Kidney (tissue), 14 donors: Measurements from ENCODE around the gene MYH15. TPM values are rescaled to one million over a fixed set of nuclear protein-coding genes. Genes with fewer than 3 reads are reported as not detected.

Experiments used
- DNase-seq, 5 donors: peaks; one replicate each; pipeline ENCODE4 v3.0.0-alpha.2; 2013 to 2020
- FAIRE-seq: peaks from 2 replicates; lab custom pipeline; 2012; peaks lifted over from hg19 to GRCh38; lab: Jason Lieb, UNC
- H3K27ac ChIP-seq, 2 donors: one replicate each; pipeline ENCODE4 v1.7.0; 2013; ENCODE audit warnings: low read depth in 2 of 2, low read length in 2 of 2, inconsistent platforms in 1 of 2
- H3K27me3 ChIP-seq: one replicate; pipeline ENCODE4 v1.7.1; 2013; ENCODE audit warnings: low read length, inconsistent platforms; ENCODE audit not compliant: control insufficient read depth, insufficient read depth
- H3K36me3 ChIP-seq, 3 donors: one replicate each; pipeline versions ENCODE4 v1.7.0 to v1.7.1; 2013; ENCODE audit warnings: low read length in 3 of 3, control low read depth in 1 of 3, inconsistent platforms in 1 of 3; ENCODE audit not compliant: insufficient read depth in 3 of 3, control insufficient read depth in 2 of 3
- H3K4me1 ChIP-seq, 3 donors: one replicate each; pipeline versions ENCODE4 v1.7.0 to v1.7.1; 2013; ENCODE audit warnings: low read length in 3 of 3, inconsistent platforms in 1 of 3, low read depth in 1 of 3; ENCODE audit not compliant: control insufficient read depth in 2 of 3, insufficient read depth in 2 of 3
- H3K4me3 ChIP-seq, 3 donors: one replicate each; pipeline versions ENCODE4 v1.7.0 to v1.8.1; 2013; ENCODE audit warnings: low read length in 3 of 3, control low read depth in 1 of 3, inconsistent platforms in 1 of 3
- H3K9ac ChIP-seq, 3 donors: one replicate each; pipeline versions ENCODE4 v1.7.0 to v1.7.1; 2013; ENCODE audit warnings: low read length in 3 of 3, control low read depth in 1 of 3, inconsistent platforms in 1 of 3
- H3K9me3 ChIP-seq, 3 donors: one replicate each; pipeline versions ENCODE4 v1.7.0 to v1.7.1; 2013; ENCODE audit warnings: low read length in 3 of 3, control low read depth in 1 of 3, inconsistent platforms in 1 of 3; ENCODE audit not compliant: control insufficient read depth in 2 of 3, insufficient read depth in 1 of 3
- intact Hi-C: fragments of 100-400 bp; cut with DNase I; formaldehyde crosslinking; loops from one replicate; pipeline ENCODE4 v1.11.1; 2022
- polyA plus RNA-seq: library from polyadenylated mRNA; stranded (reverse); fragments of 350-450 nt; fragmentation: Illumina TruSeq; extraction: RNeasy Lipid Tissue Mini Kit (QIAGEN cat#74804); gene quantifications from one replicate; pipeline ENCODE4 v1.2.3, GENCODE V29; 2014; ENCODE audit warnings: low read depth, low replicate concordance; ENCODE audit not compliant: insufficient read depth
- total RNA-seq: library from RNA; stranded (reverse); fragmentation: NEBNext Ultra II Directional; extraction: Animal tissue kit (Norgen Biotek cat#: 25700); gene quantifications from one replicate; pipeline ENCODE4 v1.2.1, GENCODE V29; 2021
- TF ChIP-seq, protein P1 (sequence below): IDR thresholded peaks from 3 replicates; pipeline ENCODE4 v1.5.1; 2012; ENCODE audit warnings: mild to moderate bottlenecking, moderate library complexity, borderline replicate concordance; ENCODE audit not compliant: insufficient read depth; ENCODE audit errors: extremely low read depth
- donor health status: control.
- donor health status: control.
- donor health status: control.
- donor health status: control.
- donor health status: control.
- donor health status: DM: yes; HTN: yes; CAD: no.
- donor health status: Normal renal cell carcinoma (clear cell type).

Gene MYH15
- total and polyA plus RNA-seq, 2 donors from 2014 or later, result 0.44 TPM; not detected in 1

DNA sequence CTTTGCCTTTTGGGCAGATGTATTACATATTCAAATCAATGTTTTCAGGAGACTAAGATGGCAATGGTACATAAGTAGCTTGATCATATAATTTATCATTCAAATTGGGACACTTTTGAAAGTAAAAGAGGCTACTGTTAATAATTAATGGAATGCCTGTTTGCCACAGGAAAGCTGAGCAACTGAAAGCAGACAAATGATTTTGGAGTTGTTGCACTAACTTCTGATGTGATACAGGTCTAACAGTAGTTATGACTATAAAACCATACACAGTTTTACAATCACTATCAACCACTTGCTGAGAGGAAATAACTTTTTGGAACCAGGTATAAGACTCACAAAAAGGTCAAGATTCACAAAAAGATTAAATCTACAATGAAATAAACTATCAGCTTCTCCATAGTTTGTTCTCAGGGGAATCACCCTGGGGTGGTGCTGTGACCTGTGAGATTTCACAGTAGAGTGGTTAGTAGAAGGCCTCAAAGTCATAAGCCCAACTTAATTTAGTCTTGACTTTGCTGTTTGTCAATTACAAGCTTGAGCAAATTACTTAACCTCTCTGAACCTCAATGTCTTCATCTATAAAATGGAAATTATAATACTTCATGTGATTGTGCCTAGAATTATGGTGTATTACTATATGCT lies 171.4 kb downstream of the MYH15 start:
- no peak for FAIRE-seq
- intact Hi-C loops, result no loop called here
- no peak overlapping the region for H3K27ac ChIP-seq

DNA sequence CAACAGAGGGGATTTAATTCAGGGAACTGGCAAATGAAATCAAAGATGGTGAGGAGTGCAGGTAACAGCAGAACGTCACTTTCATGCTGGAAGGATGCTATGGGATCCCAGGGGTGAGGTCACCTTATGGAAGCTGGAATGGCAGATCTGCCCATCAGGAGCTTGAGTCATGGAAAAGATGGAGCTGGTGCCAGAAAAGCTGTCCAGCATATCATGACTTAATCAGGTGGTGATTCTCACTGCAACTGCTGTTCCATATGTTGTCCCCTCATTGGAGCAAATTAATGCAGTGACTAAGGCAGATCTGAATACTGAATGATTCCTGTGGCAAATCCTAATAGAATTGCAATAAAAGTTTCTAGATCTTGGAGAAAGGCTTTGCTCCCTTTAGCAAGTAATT lies 175.7 kb downstream of the MYH15 start:
- no peak for DNase-seq
- intact Hi-C loops, result no loop called here
- FAIRE-seq, result no peak

More for the DNA sequence above, 171.4 kb downstream of the MYH15 start:
- DNase-seq, result peak in 1 of 5 donors; percentile 27
- peaks cover 0 to 7% (median 2%) of the 10 kb centered on the region in 3 donors for H3K4me1 ChIP-seq
- no peak overlapping the region for H3K9ac ChIP-seq
- TF ChIP-seq, protein P1, sequence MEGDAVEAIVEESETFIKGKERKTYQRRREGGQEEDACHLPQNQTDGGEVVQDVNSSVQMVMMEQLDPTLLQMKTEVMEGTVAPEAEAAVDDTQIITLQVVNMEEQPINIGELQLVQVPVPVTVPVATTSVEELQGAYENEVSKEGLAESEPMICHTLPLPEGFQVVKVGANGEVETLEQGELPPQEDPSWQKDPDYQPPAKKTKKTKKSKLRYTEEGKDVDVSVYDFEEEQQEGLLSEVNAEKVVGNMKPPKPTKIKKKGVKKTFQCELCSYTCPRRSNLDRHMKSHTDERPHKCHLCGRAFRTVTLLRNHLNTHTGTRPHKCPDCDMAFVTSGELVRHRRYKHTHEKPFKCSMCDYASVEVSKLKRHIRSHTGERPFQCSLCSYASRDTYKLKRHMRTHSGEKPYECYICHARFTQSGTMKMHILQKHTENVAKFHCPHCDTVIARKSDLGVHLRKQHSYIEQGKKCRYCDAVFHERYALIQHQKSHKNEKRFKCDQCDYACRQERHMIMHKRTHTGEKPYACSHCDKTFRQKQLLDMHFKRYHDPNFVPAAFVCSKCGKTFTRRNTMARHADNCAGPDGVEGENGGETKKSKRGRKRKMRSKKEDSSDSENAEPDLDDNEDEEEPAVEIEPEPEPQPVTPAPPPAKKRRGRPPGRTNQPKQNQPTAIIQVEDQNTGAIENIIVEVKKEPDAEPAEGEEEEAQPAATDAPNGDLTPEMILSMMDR, result no peak
- H3K27me3 ChIP-seq, result no peaks in the 10 kb centered on the region
- H3K9me3 ChIP-seq, result no peaks in the 10 kb centered on the region
- H3K4me3 ChIP-seq, result no peak overlapping the region
- no peaks in the 10 kb centered on the region for H3K36me3 ChIP-seq

DNA sequence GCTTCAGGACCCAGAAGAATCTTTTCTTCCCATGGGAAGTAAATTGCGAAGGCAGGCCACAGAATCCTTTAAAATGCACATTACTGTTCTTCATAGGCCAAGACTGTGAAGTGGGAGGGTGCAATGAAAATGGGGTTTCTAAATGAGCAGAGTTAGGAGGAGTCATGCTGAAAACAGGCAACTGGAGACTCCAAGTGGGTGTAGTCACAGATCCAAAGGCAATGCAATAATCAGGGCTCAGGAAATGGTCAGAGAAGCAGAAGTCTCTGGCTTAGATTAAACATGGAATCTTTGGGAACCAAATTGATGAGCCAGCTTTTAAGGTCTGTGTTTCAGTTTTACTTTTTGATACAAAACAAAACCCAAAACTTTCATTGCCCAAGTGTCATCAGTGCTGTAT lies 176.4 kb downstream of the MYH15 start:
- no peak for FAIRE-seq
- TF ChIP-seq, protein P1, result no peak
- H3K27me3 ChIP-seq, result no peaks in the 10 kb centered on the region

More for the DNA sequence above, 175.7 kb downstream of the MYH15 start:
- peaks cover 0 to 7% (median 2%) of the 10 kb centered on the region in 3 donors for H3K4me1 ChIP-seq
- H3K9me3 ChIP-seq, result no peaks in the 10 kb centered on the region
- H3K4me3 ChIP-seq, result no peak overlapping the region
- H3K27ac ChIP-seq, result no peak overlapping the region
- no peaks in the 10 kb centered on the region for H3K27me3 ChIP-seq
- TF ChIP-seq, protein P1, result no peak
- H3K9ac ChIP-seq, result no peak overlapping the region
- H3K36me3 ChIP-seq, result no peaks in the 10 kb centered on the region

More for the DNA sequence above, 176.4 kb downstream of the MYH15 start:
- Histone ChIP-seq H3K9ac (no peak overlapping the region), H3K9me3 (no peaks in the 10 kb centered on the region), H3K4me3 (no peak overlapping the region), H3K27ac (no peak overlapping the region), H3K4me1 (peaks cover 0 to 7% (median 2%) of the 10 kb centered on the region in 3 donors), H3K36me3 (no peaks in the 10 kb centered on the region)
- intact Hi-C loops, result no loop called here
- DNase-seq, result no peak
